Endodermal cell (in vitro differentiated cells): ENCODE measurements around the gene DZANK1. TPM values are rescaled to one million over a fixed set of nuclear protein-coding genes. Genes with fewer than 3 reads are reported as not detected.

Experiments used
- DNase-seq: peaks from one replicate; pipeline ENCODE4 v3.0.0-alpha.2; 2017
- H3K27ac ChIP-seq: 2 replicates; pipeline ENCODE4 v1.5.1; 2013; ENCODE audit warnings: mild to moderate bottlenecking, low read depth, low read length, moderate library complexity
- H3K27me3 ChIP-seq: 2 replicates; pipeline ENCODE4 v1.6.1; 2013; ENCODE audit warnings: mild to moderate bottlenecking, low read length, moderate library complexity; ENCODE audit not compliant: insufficient read depth, control insufficient read depth, poor library complexity, severe bottlenecking
- H3K36me3 ChIP-seq: 2 replicates; pipeline ENCODE4 v1.7.0; 2013; ENCODE audit warnings: mild to moderate bottlenecking, low read length, moderate library complexity; ENCODE audit not compliant: control insufficient read depth, insufficient read depth
- H3K4me1 ChIP-seq: one replicate; pipeline ENCODE4 v1.7.0; 2013; ENCODE audit warnings: low read length; ENCODE audit not compliant: control insufficient read depth, insufficient read depth
- H3K4me3 ChIP-seq: 2 replicates; pipeline ENCODE4 v1.5.1; 2013; ENCODE audit warnings: mild to moderate bottlenecking, low read length, moderate library complexity
- H3K9ac ChIP-seq: 2 replicates; pipeline ENCODE4 v1.6.1; 2013; ENCODE audit warnings: mild to moderate bottlenecking, low read length, moderate library complexity; ENCODE audit not compliant: poor library complexity, severe bottlenecking; ENCODE audit errors: extremely low read depth
- H3K9me3 ChIP-seq: 2 replicates; pipeline ENCODE4 v1.6.1; 2013; ENCODE audit warnings: mild to moderate bottlenecking, low read length, moderate library complexity; ENCODE audit not compliant: control insufficient read depth
- H3K27ac Mint-ChIP-seq: 2 replicates; pipeline ENCODE4 v1.8.0; 2020; ENCODE audit warnings: mixed read lengths
- H3K27me3 Mint-ChIP-seq: 2 replicates; pipeline ENCODE4 v1.8.0; 2021; ENCODE audit warnings: mild to moderate bottlenecking, mixed read lengths; ENCODE audit not compliant: insufficient read depth
- H3K36me3 Mint-ChIP-seq: 2 replicates; pipeline ENCODE4 v1.8.0; 2020; ENCODE audit warnings: low read depth, mixed read lengths
- H3K4me1 Mint-ChIP-seq: 2 replicates; pipeline ENCODE4 v1.8.0; 2020; ENCODE audit warnings: mixed read lengths
- H3K4me3 Mint-ChIP-seq: 2 replicates; pipeline ENCODE4 v1.8.0; 2020; ENCODE audit warnings: mild to moderate bottlenecking, moderate library complexity, mixed read lengths
- H3K9me3 Mint-ChIP-seq: 2 replicates; pipeline ENCODE4 v1.8.0; 2020; ENCODE audit warnings: mild to moderate bottlenecking, mixed read lengths
- CTCF ChIP-seq: fragments of 200-600 bp; sonication (generic); conservative IDR thresholded peaks from 2 replicates; pipeline ENCODE4 v1.5.0; 2021; ENCODE audit warnings: antibody characterized with exemption, mild to moderate bottlenecking
- WGBS, 2 experiments: methylation state at CpG; one replicate each; pipeline versions ENCODE4 v1.1.5 to v1.1.7; 2013; ENCODE audit warnings: missing lambda C conversion rate in 2 of 2, mixed read lengths in 1 of 2; ENCODE audit not compliant: insufficient coverage in 1 of 2, insufficient read length in 1 of 2; 5-methylcytosine and 5-hydroxymethylcytosine counted together
- total RNA-seq, 2 donors: library from RNA; stranded (reverse); fragmentation: NEBNext Ultra II Directional in 1 of 2; extraction: Animal tissue kit (Norgen Biotek cat#: 25700) in 1 of 2; gene quantifications; 2 replicates in 1 of 2; 3 replicates in 1 of 2; pipeline ENCODE4 v1.2.1, GENCODE V29; 2021

DZANK1 gene
- total RNA-seq, 2 donors from 2014 or later = 14.8 to 18.8 TPM

GRCh38 chr20:18481596-18481995 is 14.8 kb upstream of the DZANK1 start:
- peaks cover 43% of the 10 kb centered on the region for H3K36me3 Mint-ChIP-seq
- TF ChIP-seq CTCF = no peak
- Histone ChIP-seq H3K9me3 (no peaks in the 10 kb centered on the region), H3K36me3 (peaks cover 77% of the 10 kb centered on the region), H3K27me3 (no peaks in the 10 kb centered on the region), H3K27ac (no peak overlapping the region), H3K9ac (no peak overlapping the region), H3K4me3 (no peak overlapping the region), H3K4me1 (no peaks in the 10 kb centered on the region)
- no peaks in the 10 kb centered on the region for H3K27me3 Mint-ChIP-seq
- no peak overlapping the region for H3K4me3 Mint-ChIP-seq
- no peak overlapping the region for H3K27ac Mint-ChIP-seq
- no peaks in the 10 kb centered on the region for H3K4me1 Mint-ChIP-seq
- 93 to 94% methylated on average over 4 of the region's 4 CpGs for WGBS, 2 experiments
- no peaks in the 10 kb centered on the region for H3K9me3 Mint-ChIP-seq
- no peak for DNase-seq

GRCh38 chr20:18477821-18478220 is 11.0 kb upstream of the DZANK1 start:
- no peak for TF ChIP-seq CTCF
- H3K27me3 Mint-ChIP-seq = no peaks in the 10 kb centered on the region
- H3K36me3 ChIP-seq = peaks cover 83% of the 10 kb centered on the region

GRCh38 chr20:18477218-18477617 is 10.4 kb upstream of the DZANK1 start:
- 86% methylated on average over 1 of the region's 1 CpG; no CpG with 5 or more reads in 1 of the 2 experiments for WGBS, 2 experiments
- Mint-ChIP-seq H3K27me3 (no peaks in the 10 kb centered on the region), H3K27ac (no peak overlapping the region), H3K4me3 (no peak overlapping the region), H3K36me3 (peaks cover 53% of the 10 kb centered on the region), H3K4me1 (no peaks in the 10 kb centered on the region), H3K9me3 (no peaks in the 10 kb centered on the region)
- no peak for DNase-seq
- Histone ChIP-seq H3K9me3 (no peaks in the 10 kb centered on the region), H3K9ac (no peak overlapping the region), H3K27ac (no peak overlapping the region), H3K4me1 (no peaks in the 10 kb centered on the region), H3K4me3 (no peak overlapping the region), H3K36me3 (peaks cover 81% of the 10 kb centered on the region), H3K27me3 (no peaks in the 10 kb centered on the region)
- no peak for TF ChIP-seq CTCF

More at GRCh38 chr20:18477821-18478220, 11.0 kb upstream of the DZANK1 start:
- Histone ChIP-seq H3K27me3 (no peaks in the 10 kb centered on the region), H3K27ac (no peak overlapping the region), H3K9me3 (no peaks in the 10 kb centered on the region), H3K4me1 (no peaks in the 10 kb centered on the region), H3K4me3 (no peak overlapping the region), H3K9ac (no peak overlapping the region)
- H3K9me3 Mint-ChIP-seq = no peaks in the 10 kb centered on the region
- peaks cover 56% of the 10 kb centered on the region for H3K36me3 Mint-ChIP-seq
- H3K4me1 Mint-ChIP-seq = no peaks in the 10 kb centered on the region
- DNase-seq = no peak
- no peak overlapping the region for H3K4me3 Mint-ChIP-seq
- 94% methylated on average over 1 of the region's 1 CpG; no CpG with 5 or more reads in 1 of the 2 experiments for WGBS, 2 experiments
- H3K27ac Mint-ChIP-seq = no peak overlapping the region
